Measurements from ENCODE around the gene RYR2. TPM values are rescaled to one million over a fixed set of nuclear protein-coding genes. Genes with fewer than 3 reads are reported as not detected.

Gene RYR2
- total RNA-seq, 4 donors from 2014 or later = 0.20 to 0.60 (median 0.32) TPM

DNA sequence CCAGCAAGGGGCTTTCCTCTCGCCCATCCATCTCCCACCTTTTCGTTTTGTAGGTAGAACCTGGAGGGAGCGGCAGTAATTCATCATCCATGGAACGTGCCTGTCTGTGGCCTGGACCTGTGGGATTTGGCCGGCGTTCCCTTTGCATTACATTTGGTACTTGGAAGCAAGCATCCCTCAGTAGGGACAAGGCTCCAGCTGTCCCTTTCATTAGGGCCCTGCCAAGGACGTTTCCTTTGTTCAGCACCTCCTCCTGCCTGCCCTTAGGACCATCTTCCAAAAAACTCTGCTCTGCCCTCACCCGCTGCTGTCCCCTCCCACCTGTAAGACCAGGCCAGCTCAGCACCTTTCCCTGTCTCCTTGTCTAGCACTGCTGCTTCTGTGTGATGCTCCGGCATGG, 62.1 kb downstream of the RYR2 start:
- Histone ChIP-seq H3K27ac (no peak overlapping the region), H3K36me3 (no peaks in the 10 kb centered on the region), H3K27me3 (no peaks in the 10 kb centered on the region), H3K9me3 (no peaks in the 10 kb centered on the region), H3K4me3 (no peak overlapping the region), H3K4me1 (no peaks in the 10 kb centered on the region)
- 89 to 90% methylated on average over 9 of the region's 9 CpGs for WGBS, 2 donors
- DNase-seq (ENCODE audit: low spot score in 2 of 2) = no peak
- TF ChIP-seq EP300 (IDR thresholded peaks at IDR 0.05) = no peak
- TF ChIP-seq, protein P1, sequence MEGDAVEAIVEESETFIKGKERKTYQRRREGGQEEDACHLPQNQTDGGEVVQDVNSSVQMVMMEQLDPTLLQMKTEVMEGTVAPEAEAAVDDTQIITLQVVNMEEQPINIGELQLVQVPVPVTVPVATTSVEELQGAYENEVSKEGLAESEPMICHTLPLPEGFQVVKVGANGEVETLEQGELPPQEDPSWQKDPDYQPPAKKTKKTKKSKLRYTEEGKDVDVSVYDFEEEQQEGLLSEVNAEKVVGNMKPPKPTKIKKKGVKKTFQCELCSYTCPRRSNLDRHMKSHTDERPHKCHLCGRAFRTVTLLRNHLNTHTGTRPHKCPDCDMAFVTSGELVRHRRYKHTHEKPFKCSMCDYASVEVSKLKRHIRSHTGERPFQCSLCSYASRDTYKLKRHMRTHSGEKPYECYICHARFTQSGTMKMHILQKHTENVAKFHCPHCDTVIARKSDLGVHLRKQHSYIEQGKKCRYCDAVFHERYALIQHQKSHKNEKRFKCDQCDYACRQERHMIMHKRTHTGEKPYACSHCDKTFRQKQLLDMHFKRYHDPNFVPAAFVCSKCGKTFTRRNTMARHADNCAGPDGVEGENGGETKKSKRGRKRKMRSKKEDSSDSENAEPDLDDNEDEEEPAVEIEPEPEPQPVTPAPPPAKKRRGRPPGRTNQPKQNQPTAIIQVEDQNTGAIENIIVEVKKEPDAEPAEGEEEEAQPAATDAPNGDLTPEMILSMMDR (IDR thresholded peaks at IDR 0.05) = no peak
- no peak for TF ChIP-seq POLR2A (IDR thresholded peaks at IDR 0.05)

DNA sequence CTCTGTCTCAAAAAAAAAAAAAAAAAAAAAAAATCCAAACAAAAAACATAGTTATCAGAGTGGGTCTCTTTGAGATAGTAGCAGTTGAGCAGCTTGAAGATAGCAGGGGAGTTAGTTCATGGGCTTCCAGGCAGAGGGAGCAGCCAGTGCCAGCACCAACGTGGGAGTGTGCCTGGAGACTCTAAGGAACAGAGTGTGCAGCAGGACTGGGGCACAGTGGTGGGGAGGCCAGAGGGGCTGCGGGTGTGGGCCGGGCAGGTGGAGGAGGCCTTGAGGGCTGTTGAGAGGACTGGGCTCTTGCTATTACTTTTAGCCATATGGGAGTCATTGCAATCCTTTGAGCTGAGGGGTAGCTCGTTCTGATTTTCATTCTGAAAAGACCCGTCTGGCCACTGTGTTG, 63.8 kb downstream of the RYR2 start:
- Histone ChIP-seq H3K4me1 (no peaks in the 10 kb centered on the region), H3K36me3 (no peaks in the 10 kb centered on the region), H3K27ac (no peak overlapping the region), H3K9me3 (no peaks in the 10 kb centered on the region), H3K27me3 (no peaks in the 10 kb centered on the region), H3K4me3 (no peak overlapping the region)
- TF ChIP-seq POLR2A (IDR thresholded peaks at IDR 0.05) = no peak
- TF ChIP-seq, protein P1 (IDR thresholded peaks at IDR 0.05) = no peak
- no peak for TF ChIP-seq EP300 (IDR thresholded peaks at IDR 0.05)
- DNase-seq (ENCODE audit: low spot score in 2 of 2) = no peak
- WGBS, 2 donors = 51 to 65% methylated on average over 5 of the region's 5 CpGs

DNA sequence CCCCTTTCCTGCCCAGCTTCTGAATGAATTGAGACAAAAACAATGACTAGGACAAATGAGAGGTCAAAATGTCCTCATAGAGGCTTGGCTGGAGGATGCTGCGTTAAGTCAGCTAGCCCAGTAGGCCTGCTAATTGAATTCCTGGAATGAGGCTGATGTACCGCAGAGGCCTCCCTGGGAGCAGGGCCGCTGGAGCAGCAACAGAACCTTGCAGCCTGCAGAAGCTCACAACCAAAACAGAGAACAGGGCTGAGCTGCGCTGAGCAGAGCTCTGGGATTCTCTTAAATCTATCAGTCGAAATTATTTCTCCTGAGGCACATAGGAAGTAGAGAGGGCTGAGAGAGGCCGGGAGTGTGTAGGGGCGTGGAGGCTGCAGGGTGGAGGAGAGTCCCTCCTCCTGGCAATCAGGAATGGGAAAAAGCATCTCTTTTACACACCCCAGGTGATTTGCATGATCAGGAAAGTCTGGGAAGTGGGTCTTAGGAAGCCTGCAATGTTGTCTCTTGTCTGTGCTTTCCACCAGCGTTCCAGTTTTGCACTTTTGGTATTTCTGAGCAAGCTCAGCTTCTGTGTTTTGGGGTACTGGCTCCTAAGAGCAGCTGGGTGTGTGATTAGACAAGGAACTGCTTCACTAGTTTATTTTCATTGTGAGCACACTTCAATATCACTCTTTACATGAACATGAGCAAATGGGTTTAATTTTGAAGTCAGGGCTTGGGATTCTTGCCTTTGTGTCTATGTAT, 66.5 kb downstream of the RYR2 start:
- no peak overlapping the region for H3K4me3 ChIP-seq
- H3K27me3 ChIP-seq = no peaks in the 10 kb centered on the region
- H3K27ac ChIP-seq = no peak overlapping the region
- TF ChIP-seq EP300 (IDR thresholded peaks at IDR 0.05) (no peak), POLR2A (IDR thresholded peaks at IDR 0.05) (no peak)
- TF ChIP-seq, protein P1 (IDR thresholded peaks at IDR 0.05) = no peak
- WGBS, 2 donors = 45 to 52% methylated on average over 8 of the region's 8 CpGs
- no peak for DNase-seq (ENCODE audit: low spot score in 2 of 2)
- H3K4me1 ChIP-seq = no peaks in the 10 kb centered on the region
- no peaks in the 10 kb centered on the region for H3K9me3 ChIP-seq
- H3K36me3 ChIP-seq = no peaks in the 10 kb centered on the region

DNA sequence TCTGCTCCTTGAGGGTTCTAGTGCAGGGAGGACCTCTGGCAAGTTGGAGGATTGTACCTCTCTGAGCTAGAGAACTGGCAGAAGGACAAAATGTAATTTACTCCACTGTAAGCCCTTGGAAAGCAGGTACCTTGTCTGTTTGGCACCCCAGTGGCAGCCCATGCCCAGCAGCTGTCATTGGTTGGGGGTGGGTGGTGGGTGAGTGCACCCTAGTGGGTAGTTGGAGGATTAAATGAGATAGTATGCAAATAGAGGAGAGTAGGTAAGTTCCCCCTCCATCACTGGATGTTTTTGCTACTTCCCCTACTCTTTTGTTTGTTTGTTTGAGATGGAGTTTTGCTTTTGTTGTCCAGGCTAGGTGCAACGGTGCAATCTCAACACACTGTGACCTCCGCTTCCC, 69.8 kb downstream of the RYR2 start:
- Histone ChIP-seq H3K27me3 (no peaks in the 10 kb centered on the region), H3K4me3 (no peak overlapping the region), H3K27ac (no peak overlapping the region), H3K4me1 (no peaks in the 10 kb centered on the region), H3K9me3 (no peaks in the 10 kb centered on the region), H3K36me3 (no peaks in the 10 kb centered on the region)
- 50% methylated on average over 2 of the region's 2 CpGs for WGBS, 2 donors
- DNase-seq (ENCODE audit: low spot score in 2 of 2) = no peak
- TF ChIP-seq POLR2A (IDR thresholded peaks at IDR 0.05) (no peak), EP300 (IDR thresholded peaks at IDR 0.05) (no peak)
- TF ChIP-seq, protein P1 (IDR thresholded peaks at IDR 0.05) = no peak

DNA sequence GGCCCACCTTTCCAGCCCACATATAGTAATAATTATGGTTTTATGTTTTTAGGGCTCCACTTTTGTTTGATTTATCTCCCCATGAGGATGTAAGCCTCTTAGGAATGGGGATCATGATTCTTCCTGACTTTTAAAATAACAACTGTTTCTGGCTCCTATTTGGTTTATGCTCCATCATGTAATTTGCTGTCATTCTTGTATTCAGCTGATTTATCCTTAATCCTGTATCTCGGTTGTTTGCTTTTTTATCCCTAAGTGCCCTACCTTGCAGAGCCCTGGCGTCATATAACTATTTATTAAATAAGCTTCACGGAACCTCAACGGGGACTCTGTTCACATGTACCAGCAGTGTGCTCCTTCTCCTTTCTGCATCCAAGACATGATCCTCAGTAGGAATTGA, 70.7 kb downstream of the RYR2 start:
- Histone ChIP-seq H3K4me1 (no peaks in the 10 kb centered on the region), H3K27ac (no peak overlapping the region), H3K27me3 (no peaks in the 10 kb centered on the region), H3K4me3 (no peak overlapping the region), H3K9me3 (no peaks in the 10 kb centered on the region), H3K36me3 (no peaks in the 10 kb centered on the region)
- TF ChIP-seq, protein P1 (IDR thresholded peaks at IDR 0.05) = no peak
- no peak for TF ChIP-seq POLR2A (IDR thresholded peaks at IDR 0.05)
- TF ChIP-seq EP300 (IDR thresholded peaks at IDR 0.05) = no peak
- no peak for DNase-seq (ENCODE audit: low spot score in 2 of 2)
- WGBS, 2 donors = 74 to 87% methylated on average over 4 of the region's 4 CpGs

Measured in tibial nerve (tissue), 4 donors.